Measurements from ENCODE around the gene RELN.

DNA sequence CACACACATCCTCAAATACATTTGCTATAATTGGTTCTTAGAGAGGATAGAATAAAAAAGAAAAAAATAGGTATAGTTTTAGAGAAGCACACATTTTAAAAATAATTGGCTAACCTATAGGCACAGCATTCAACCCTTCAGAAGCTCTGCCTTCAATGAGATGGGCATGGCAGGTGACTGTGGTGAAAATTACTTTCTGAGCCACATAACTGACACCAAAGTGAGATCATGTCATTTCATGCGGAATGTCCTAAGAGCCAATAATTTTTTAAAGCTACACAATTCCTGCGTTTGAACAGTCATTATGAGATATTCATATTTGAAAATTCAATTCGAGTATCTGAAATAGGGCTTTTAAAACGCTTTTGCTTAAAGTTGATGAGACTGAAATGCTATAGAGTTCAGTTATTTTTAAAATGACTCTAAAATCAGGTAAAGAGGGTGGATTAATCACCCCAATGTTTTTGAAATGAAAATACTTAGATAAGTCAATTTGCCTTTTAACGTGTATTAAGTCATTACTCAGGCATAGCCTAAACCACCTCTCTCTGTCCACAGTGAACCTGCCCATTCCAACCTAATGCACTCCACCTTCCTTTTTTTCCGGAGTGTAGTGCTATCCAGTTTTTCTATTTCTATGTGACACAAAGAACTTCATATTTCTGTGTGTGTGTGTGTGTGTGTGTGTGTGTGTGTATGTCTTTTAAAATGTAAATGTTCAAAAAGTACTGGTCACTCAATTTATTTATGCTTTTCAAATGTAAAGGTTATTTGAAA, 6.1 kb downstream of the RELN start:
- TF ChIP-seq HDGF (IDR thresholded peaks at IDR 0.05; ENCODE audit: borderline replicate concordance) = no peak
- no peak for TF ChIP-seq SP1 (IDR thresholded peaks at IDR 0.05)
- no peak for TF ChIP-seq FOXA1 (IDR thresholded peaks at IDR 0.05)
- no peak for TF ChIP-seq NFRKB (IDR thresholded peaks at IDR 0.05)
- TF ChIP-seq FOXK2 (IDR thresholded peaks at IDR 0.05) = no peak
- no peak for TF ChIP-seq SUZ12 (IDR thresholded peaks at IDR 0.05)
- no peak for TF ChIP-seq FOXM1 (IDR thresholded peaks at IDR 0.05; ENCODE audit: borderline replicate concordance)

All from HEK293T (cell line).